Gastrocnemius medialis (tissue), 4 donors: Measurements from ENCODE around the gene SLC39A5.

Experiments
- CTCF ChIP-seq, 5 experiments: fragments of 450-650 bp in 3 of 5; fragments of 200-600 bp in 2 of 5; sonication (generic) in 2 of 5; IDR thresholded peaks in 4 of 5; conservative IDR thresholded peaks in 1 of 5; 1 replicate in 4 of 5; 2 replicates in 1 of 5; pipeline ENCODE4 v1.5.1; 2016 to 2019; ENCODE audit warnings: antibody characterized with exemption in 5 of 5, mild to moderate bottlenecking in 3 of 5, moderate library complexity in 3 of 5
- POLR2A ChIP-seq, 2 donors: fragments of 450-650 bp; IDR thresholded peaks; one replicate each; pipeline ENCODE4 v1.6.1; 2017; ENCODE audit warnings: antibody characterized with exemption in 2 of 2, mild to moderate bottlenecking in 2 of 2, moderate library complexity in 2 of 2

- TF ChIP-seq POLR2A (IDR thresholded peaks at IDR 0.05) = no peak
- no peak for TF ChIP-seq CTCF (IDR thresholded peaks at IDR 0.05 in 4 of 5, conservative IDR thresholded peaks at IDR 0.05 in 1 of 5)
Measured at GRCh38 chr12:56213878-56214277, 16.0 kb upstream of the SLC39A5 start.
